H7 (cell line): ENCODE results near the gene HJURP. TPM values are rescaled to one million over a fixed set of nuclear protein-coding genes. Genes with fewer than 3 reads are reported as not detected.

Source experiments
- DNase-seq: peaks from one replicate; pipeline ENCODE4 v3.0.0; 2012
- H3K27me3 ChIP-seq: 2 replicates; pipeline ENCODE4 v1.6.0; 2011; ENCODE audit warnings: mild to moderate bottlenecking, low read length; ENCODE audit not compliant: control insufficient read depth, insufficient read depth
- H3K36me3 ChIP-seq: replicated peaks from 2 replicates; pipeline ENCODE4 v1.5.1; 2011; ENCODE audit warnings: low read length; ENCODE audit not compliant: control insufficient read depth, insufficient read depth
- H3K4me3 ChIP-seq: 2 replicates; pipeline ENCODE4 v1.5.1; 2011; ENCODE audit warnings: low read depth, mild to moderate bottlenecking, control low read depth, low read length, moderate library complexity; ENCODE audit not compliant: insufficient read depth
- total RNA-seq: library from RNA; depleted of rRNA; stranded (reverse); fragments of >200 nt; shearing (Covaris generic); gene quantifications from 2 replicates; pipeline ENCODE4 v1.2.3, GENCODE V29; 2014

HJURP gene
- total RNA-seq, 1 experiment from 2014 or later = 61.6 TPM

GRCh38 chr2:233802132-233802815, 52.1 kb downstream of the HJURP start:
- Histone ChIP-seq H3K36me3 (no peaks in the 10 kb centered on the region), H3K4me3 (no peak overlapping the region), H3K27me3 (no peaks in the 10 kb centered on the region)
- DNase-seq = peak; percentile 10

DNA sequence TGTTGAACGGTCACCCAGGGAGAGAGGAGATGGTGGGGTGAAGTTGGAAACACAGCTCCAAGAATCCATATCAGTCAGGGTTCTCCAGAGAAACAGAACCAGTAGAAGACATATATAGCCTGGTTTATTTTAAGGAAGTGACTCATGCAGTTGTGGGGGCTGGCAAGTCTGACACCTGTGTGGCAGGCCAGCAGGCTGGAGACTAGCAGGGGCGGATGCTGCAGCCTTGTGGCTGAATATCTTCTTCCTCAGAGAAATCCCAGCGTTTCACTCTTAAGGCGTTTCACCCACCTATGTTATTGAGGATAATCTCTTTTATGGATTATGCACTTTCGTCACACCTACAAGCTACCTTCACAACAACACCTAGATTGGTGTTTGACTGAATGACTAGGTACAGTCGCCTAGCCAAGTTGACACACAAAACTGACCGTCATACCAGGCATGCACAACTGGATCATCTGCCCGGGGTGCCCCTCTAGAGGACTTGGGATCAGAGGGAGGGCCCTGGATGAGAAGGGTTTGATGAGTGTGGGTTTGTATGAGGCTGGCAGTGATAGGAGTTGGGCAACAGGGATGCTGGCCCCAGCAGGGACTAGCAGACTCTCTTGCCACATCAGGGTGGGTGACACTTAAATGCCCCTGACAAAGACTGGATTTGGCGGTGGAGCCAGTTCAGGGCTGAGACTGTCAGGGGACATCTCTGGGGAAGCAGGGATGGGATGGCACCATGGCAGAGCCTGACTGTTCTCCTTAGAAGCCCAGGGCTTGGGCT, 52.8 kb downstream of the HJURP start:
- H3K36me3 ChIP-seq = no peaks in the 10 kb centered on the region
- DNase-seq = peak; percentile 8
- H3K4me3 ChIP-seq = no peak overlapping the region

GRCh38 chr2:233800208-233800607, 54.1 kb downstream of the HJURP start:
- H3K27me3 ChIP-seq = no peaks in the 10 kb centered on the region
- peak; percentile 8 for DNase-seq
- H3K36me3 ChIP-seq = no peaks in the 10 kb centered on the region

More for the DNA sequence above, 52.8 kb downstream of the HJURP start:
- H3K27me3 ChIP-seq = no peaks in the 10 kb centered on the region

DNA sequence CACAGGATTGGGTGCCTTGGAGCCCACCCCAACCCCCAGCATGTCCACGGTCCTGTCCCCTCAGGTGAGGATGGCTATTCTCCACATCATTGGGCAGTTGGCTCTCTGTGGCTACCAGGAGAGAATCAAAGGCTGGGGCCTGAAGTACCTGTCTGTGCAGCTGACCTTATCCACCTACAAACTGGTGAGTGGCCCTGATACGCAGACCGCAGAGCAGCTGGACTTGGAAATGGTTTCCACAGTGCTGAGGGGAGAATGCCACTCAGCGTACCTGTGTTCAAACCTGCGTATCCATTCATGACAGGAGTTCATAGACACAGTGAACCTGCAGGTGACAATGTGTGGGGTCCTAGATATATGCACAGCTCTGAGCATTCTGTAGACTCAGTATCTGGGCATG, 54.6 kb downstream of the HJURP start:
- Histone ChIP-seq H3K4me3 (no peak overlapping the region), H3K36me3 (no peaks in the 10 kb centered on the region), H3K27me3 (no peaks in the 10 kb centered on the region)
- no peak for DNase-seq

More at GRCh38 chr2:233800208-233800607, 54.1 kb downstream of the HJURP start:
- no peak overlapping the region for H3K4me3 ChIP-seq

GRCh38 chr2:233799087-233799665, 55.2 kb downstream of the HJURP start:
- peak; percentile 22 for DNase-seq
- no peaks in the 10 kb centered on the region for H3K27me3 ChIP-seq
- no peak overlapping the region for H3K4me3 ChIP-seq
- H3K36me3 ChIP-seq = no peaks in the 10 kb centered on the region

GRCh38 chr2:233798335-233799086, 55.8 kb downstream of the HJURP start:
- Histone ChIP-seq H3K27me3 (no peaks in the 10 kb centered on the region), H3K36me3 (no peaks in the 10 kb centered on the region), H3K4me3 (no peak overlapping the region)
- DNase-seq = peak; percentile 9

GRCh38 chr2:233796254-233796653, 58.1 kb downstream of the HJURP start:
- no peaks in the 10 kb centered on the region for H3K36me3 ChIP-seq
- H3K4me3 ChIP-seq = no peak overlapping the region
- peak; percentile 6 for DNase-seq
- no peaks in the 10 kb centered on the region for H3K27me3 ChIP-seq

DNA sequence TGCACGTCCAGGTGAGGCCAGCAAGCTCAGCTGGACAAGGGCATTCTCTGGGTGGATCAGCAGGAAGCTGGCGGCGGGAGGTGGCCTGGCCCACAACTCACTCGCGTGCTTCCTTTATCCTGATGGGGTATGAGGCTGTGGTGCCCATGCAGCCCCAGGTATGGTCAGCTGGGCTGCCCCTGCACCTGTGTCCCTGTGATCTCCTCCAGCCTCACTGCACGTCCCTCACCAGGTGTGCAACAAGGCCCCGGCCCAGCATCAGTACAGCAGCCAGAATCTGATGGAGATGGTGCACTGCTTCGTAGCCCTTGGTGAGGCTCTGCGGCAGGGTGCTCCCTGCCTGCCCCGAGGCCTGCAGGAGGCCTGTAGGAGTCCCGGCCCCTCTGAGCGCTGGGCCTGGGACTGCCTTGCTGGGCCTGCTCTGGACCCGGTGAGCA, 58.6 kb downstream of the HJURP start:
- no peaks in the 10 kb centered on the region for H3K36me3 ChIP-seq
- H3K4me3 ChIP-seq = no peak overlapping the region
- H3K27me3 ChIP-seq = no peaks in the 10 kb centered on the region
- DNase-seq = peak; percentile 19

GRCh38 chr2:233794128-233794658, 60.1 kb downstream of the HJURP start:
- DNase-seq = peak; percentile 20
- H3K4me3 ChIP-seq = no peak overlapping the region
- no peaks in the 10 kb centered on the region for H3K27me3 ChIP-seq
- no peaks in the 10 kb centered on the region for H3K36me3 ChIP-seq

DNA sequence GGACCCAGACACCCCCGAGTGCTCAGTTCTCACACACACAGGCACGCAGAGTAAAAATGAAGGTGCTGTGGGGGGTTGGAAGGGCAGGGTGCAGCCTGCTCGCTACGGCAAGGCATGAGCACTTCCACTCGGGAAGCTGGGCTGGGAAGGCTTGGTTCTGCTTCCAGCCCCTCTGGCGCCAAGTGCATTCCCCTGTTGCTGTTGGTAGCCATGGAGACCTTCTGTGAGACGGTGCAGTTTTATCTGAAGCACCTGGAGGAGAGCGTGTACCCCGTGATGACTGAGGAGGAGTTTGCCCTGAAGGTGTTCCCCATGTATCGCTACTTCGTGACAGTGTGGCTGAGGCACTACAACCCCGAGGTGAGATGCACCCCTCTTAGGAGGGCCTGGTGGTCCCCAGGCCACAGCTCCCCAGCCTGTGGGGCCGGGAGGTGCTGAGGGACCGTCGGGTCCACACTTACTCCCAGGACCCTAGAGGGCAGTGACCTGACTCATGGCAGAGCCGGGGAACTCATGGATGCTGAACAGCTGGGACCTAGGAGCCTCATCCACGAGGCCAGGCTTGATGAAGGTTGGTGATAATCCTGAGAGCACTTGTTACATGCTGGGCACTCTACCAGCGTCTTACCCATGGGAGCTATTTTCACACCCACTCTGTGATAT, 60.7 kb downstream of the HJURP start:
- no peaks in the 10 kb centered on the region for H3K27me3 ChIP-seq
- no peak overlapping the region for H3K4me3 ChIP-seq
- DNase-seq = peak; percentile 10
- H3K36me3 ChIP-seq = no peaks in the 10 kb centered on the region

GRCh38 chr2:233792720-233793119, 61.6 kb downstream of the HJURP start:
- no peaks in the 10 kb centered on the region for H3K27me3 ChIP-seq
- no peak for DNase-seq
- H3K4me3 ChIP-seq = no peak overlapping the region
- no peaks in the 10 kb centered on the region for H3K36me3 ChIP-seq

GRCh38 chr2:233791883-233792329, 62.4 kb downstream of the HJURP start:
- H3K36me3 ChIP-seq = no peaks in the 10 kb centered on the region
- peak; percentile 16 for DNase-seq
- no peaks in the 10 kb centered on the region for H3K27me3 ChIP-seq
- no peak overlapping the region for H3K4me3 ChIP-seq

GRCh38 chr2:233791151-233791882, 63.0 kb downstream of the HJURP start:
- Histone ChIP-seq H3K36me3 (no peaks in the 10 kb centered on the region), H3K27me3 (no peaks in the 10 kb centered on the region), H3K4me3 (no peak overlapping the region)
- peak; percentile 5 for DNase-seq
